ENCODE measurements around the gene TMEM270. TPM values are rescaled to one million over a fixed set of nuclear protein-coding genes. Genes with fewer than 3 reads are reported as not detected.

The TMEM270 gene
- total RNA-seq, 1 experiment from 2014 or later = not detected

GRCh38 chr7:73892003-73892999 is 31.3 kb downstream of the TMEM270 start:
- no peak for TF ChIP-seq CTCF (IDR thresholded peaks at IDR 0.05; ENCODE audit: insufficient read depth in 1 of 2, low read depth in 1 of 2, low read length in 1 of 2, severe bottlenecking in 1 of 2, unreplicated experiment in 1 of 2)
- DNase-seq = no peak
- intact Hi-C loops (cut with micrococcal nuclease; ENCODE audit: unreplicated experiment) = no loop called here
- no peak overlapping the region for H3K27ac Mint-ChIP-seq (ENCODE audit: unreplicated experiment)
- Histone ChIP-seq H3K27me3 (replicated peaks; ENCODE audit: control insufficient read depth, insufficient read depth, low read length) (no peaks in the 10 kb centered on the region), H3K9me3 (peaks cover 8% of the 10 kb centered on the region), H3K4me3 (ENCODE audit: low read depth, low read length) (no peak overlapping the region), H3K36me3 (ENCODE audit: control insufficient read depth, insufficient read depth, low read length) (no peaks in the 10 kb centered on the region), H3K4me1 (no peaks in the 10 kb centered on the region)
- CTCF ChIA-PET = no interaction called here
- BruUV-seq (replicated peaks) = no TSS peak
- H3K4me3 Mint-ChIP-seq (ENCODE audit: unreplicated experiment) = no peak overlapping the region
- H3K27me3 Mint-ChIP-seq (ENCODE audit: insufficient read depth, unreplicated experiment) = peaks cover 7% of the 10 kb centered on the region
- peaks cover 6% of the 10 kb centered on the region for H3K36me3 Mint-ChIP-seq (ENCODE audit: insufficient read depth, unreplicated experiment)
- POLR2A ChIA-PET = no interaction called here
- H3K9me3 Mint-ChIP-seq (ENCODE audit: unreplicated experiment) = peaks cover 19% of the 10 kb centered on the region
- no peaks in the 10 kb centered on the region for H3K4me1 Mint-ChIP-seq (ENCODE audit: low read depth, unreplicated experiment)

- Mint-ChIP-seq H3K36me3 (ENCODE audit: insufficient read depth, unreplicated experiment) (peaks cover 6% of the 10 kb centered on the region), H3K9me3 (ENCODE audit: unreplicated experiment) (peaks cover 27% of the 10 kb centered on the region), H3K27me3 (ENCODE audit: insufficient read depth, unreplicated experiment) (peaks cover 7% of the 10 kb centered on the region), H3K4me1 (ENCODE audit: low read depth, unreplicated experiment) (no peaks in the 10 kb centered on the region), H3K4me3 (ENCODE audit: unreplicated experiment) (no peak overlapping the region), H3K27ac (ENCODE audit: unreplicated experiment) (no peak overlapping the region)
- Histone ChIP-seq H3K36me3 (ENCODE audit: control insufficient read depth, insufficient read depth, low read length) (no peaks in the 10 kb centered on the region), H3K4me1 (no peaks in the 10 kb centered on the region), H3K4me3 (ENCODE audit: low read depth, low read length) (no peak overlapping the region), H3K27me3 (replicated peaks; ENCODE audit: control insufficient read depth, insufficient read depth, low read length) (no peaks in the 10 kb centered on the region), H3K9me3 (peaks cover 8% of the 10 kb centered on the region)
- ChIA-PET CTCF (no interaction called here), POLR2A (no interaction called here)
- intact Hi-C loops (cut with micrococcal nuclease; ENCODE audit: unreplicated experiment) = no loop called here
- DNase-seq = no peak
- no peak for TF ChIP-seq CTCF (IDR thresholded peaks at IDR 0.05; ENCODE audit: insufficient read depth in 1 of 2, low read depth in 1 of 2, low read length in 1 of 2, severe bottlenecking in 1 of 2, unreplicated experiment in 1 of 2)
- no TSS peak for BruUV-seq (replicated peaks)
These were observed 32.6 kb downstream of the TMEM270 start for GRCh38 chr7:73893342-73894101.

GRCh38 chr7:73894166-73894565 is 33.2 kb downstream of the TMEM270 start:
- peaks cover 6% of the 10 kb centered on the region for H3K36me3 Mint-ChIP-seq (ENCODE audit: insufficient read depth, unreplicated experiment)
- ChIA-PET CTCF (no interaction called here), POLR2A (no interaction called here)

More at GRCh38 chr7:73894166-73894565, 33.2 kb downstream of the TMEM270 start:
- peaks cover 8% of the 10 kb centered on the region for H3K9me3 ChIP-seq
- intact Hi-C loops (cut with micrococcal nuclease; ENCODE audit: unreplicated experiment) = no loop called here
- DNase-seq = no peak
- Mint-ChIP-seq H3K27me3 (ENCODE audit: insufficient read depth, unreplicated experiment) (peaks cover 7% of the 10 kb centered on the region), H3K4me3 (ENCODE audit: unreplicated experiment) (no peak overlapping the region), H3K9me3 (ENCODE audit: unreplicated experiment) (peaks cover 27% of the 10 kb centered on the region), H3K4me1 (ENCODE audit: low read depth, unreplicated experiment) (no peaks in the 10 kb centered on the region), H3K27ac (ENCODE audit: unreplicated experiment) (no peak overlapping the region)
- no peaks in the 10 kb centered on the region for H3K27me3 ChIP-seq (replicated peaks; ENCODE audit: control insufficient read depth, insufficient read depth, low read length)
- no peaks in the 10 kb centered on the region for H3K4me1 ChIP-seq
- H3K4me3 ChIP-seq (ENCODE audit: low read depth, low read length) = no peak overlapping the region
- no peaks in the 10 kb centered on the region for H3K36me3 ChIP-seq (ENCODE audit: control insufficient read depth, insufficient read depth, low read length)
- TF ChIP-seq CTCF (IDR thresholded peaks at IDR 0.05; ENCODE audit: insufficient read depth in 1 of 2, low read depth in 1 of 2, low read length in 1 of 2, severe bottlenecking in 1 of 2, unreplicated experiment in 1 of 2) = no peak
- BruUV-seq (replicated peaks) = no TSS peak

All from Caco-2 (cell line).